Inferior parietal cortex (tissue), 1 donor: ENCODE results near the gene SH3BGRL2.

ENCODE experiments used
- DNase-seq: peaks from one replicate; pipeline ENCODE4 v3.0.0-alpha.2; 2016; ENCODE audit errors: extremely low spot score

The SH3BGRL2 gene

DNA sequence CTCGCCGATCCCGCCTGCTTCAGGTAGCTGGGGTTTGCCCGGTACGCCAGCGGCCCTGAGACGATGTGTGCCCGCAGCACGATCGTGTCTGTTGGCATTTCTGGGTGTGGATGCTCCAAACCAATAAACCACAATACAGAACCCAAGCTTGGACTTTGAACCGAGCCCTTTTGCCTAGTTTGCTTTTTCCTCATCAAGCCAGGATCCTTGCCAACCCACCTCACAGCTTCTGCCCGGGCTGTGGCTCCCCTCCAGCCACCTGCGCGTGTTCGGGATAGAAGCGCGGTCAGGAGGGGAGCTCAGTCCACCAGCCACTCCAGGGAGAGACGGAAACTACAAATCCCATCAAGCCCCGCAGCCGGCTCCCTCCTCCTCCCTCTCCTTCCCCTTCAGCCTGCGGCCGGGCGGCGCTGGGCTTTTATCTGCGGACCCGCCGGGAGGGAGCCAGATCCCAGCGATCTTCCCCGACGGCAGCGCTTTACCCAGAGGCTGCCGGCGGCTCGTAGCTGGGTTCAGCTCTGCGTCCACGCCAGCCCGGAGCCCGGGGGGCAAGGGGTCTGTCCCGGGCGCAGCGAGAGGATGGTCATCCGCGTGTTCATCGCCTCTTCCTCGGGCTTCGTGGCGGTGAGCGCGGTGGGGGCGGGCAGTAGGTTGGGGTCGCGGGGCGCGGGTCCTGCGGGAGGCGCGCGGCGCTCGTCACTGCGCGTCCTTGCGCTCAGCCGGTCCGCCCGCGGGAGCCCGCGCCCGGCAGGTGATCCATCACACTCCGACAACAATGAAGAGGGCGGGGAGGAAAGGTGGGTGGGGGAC lies at the start of gene SH3BGRL2:
TSS of gene SH3BGRL2 (plus strand) at position 447 of the 810 bp plus-strand sequence. CDS start at position 580, 133 bp downstream.
- peak; percentile 63 for DNase-seq

DNA sequence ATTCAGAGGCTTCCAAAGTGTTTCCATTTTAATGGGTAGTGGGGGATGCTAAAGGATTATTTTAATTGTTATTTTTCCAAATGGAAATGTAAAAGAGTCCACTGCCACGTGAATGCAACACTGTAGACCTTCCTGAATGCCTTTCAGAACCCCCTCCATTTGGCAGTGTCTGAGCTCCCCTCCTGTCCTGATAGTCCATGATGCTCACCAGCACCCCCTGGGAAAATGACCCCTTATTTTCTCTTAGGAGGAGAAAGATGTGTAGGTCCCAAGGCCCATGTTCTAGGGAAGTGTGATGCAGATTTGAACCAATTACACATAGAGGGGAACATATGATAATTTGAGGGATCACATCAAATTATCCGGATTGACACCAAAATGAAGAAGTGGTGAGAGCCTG lies 46.8 kb upstream of the SH3BGRL2 start:
- no peak for DNase-seq

GRCh38 chr6:79586548-79586947 lies 44.6 kb upstream of the SH3BGRL2 start:
- no peak for DNase-seq

- no peak for DNase-seq
Observed at GRCh38 chr6:79589701-79590100, 41.4 kb upstream of the SH3BGRL2 start.

GRCh38 chr6:79597155-79597554 lies 34.0 kb upstream of the SH3BGRL2 start:
- no peak for DNase-seq

- DNase-seq: no peak
Observed at GRCh38 chr6:79598012-79598411, 33.1 kb upstream of the SH3BGRL2 start.

GRCh38 chr6:79599725-79600259 lies 31.3 kb upstream of the SH3BGRL2 start:
- DNase-seq: no peak

DNA sequence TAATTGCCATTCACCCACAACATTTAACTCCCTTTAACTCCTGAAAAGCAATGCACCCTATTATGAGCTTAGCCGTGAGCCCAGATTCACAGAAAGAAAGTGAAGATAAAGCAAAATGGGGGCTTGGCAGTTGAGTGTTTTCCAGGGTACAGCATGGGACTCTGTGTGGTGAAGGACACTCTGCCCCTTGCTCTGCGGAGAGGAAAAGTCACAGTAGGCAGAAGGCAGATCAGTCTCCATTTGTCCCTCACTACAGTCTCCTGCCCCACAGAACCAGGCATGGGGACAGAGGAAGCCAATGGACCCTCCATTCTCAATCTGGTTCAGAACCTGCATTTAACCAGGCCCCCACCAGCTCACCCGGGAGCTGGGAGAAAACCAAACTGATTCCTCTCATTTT lies 30.8 kb upstream of the SH3BGRL2 start:
- DNase-seq: no peak

DNA sequence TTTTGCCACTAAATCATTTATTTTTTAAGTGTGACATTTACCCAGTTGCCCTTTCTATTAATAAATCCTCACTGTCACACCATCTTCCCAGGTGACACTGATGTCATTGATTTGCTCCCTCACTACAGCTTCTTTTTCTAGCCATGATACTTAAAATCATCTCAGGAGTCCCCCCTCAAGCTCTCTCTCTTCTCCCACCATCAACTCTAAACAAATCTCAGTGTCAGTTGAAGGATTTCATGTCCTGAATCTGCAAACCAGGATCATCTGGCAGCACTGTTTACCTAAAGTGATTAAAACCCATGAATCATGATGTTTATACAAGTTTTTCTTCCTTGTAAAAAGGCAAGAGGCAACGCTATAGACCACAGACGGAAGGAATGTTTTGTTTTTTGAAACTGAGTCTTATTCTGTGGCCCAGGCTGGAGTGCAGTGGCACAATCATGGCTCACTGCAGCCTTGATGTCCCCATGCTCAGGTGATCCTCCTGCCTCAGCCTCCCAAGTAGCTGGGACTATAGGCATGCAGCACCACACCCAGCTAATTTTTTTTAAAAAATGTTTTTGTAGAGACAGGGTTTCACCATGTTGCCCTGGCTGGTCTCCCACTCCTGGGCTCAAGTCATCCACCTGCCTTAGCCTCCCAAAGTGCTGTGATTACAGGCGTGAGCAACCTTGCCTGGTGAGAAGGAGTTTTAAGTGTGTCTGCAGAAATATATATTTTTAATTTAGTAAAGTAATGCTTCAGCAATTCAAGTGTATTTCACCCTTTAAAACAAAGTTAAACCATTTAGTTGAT lies 30.1 kb upstream of the SH3BGRL2 start:
- no peak for DNase-seq

DNA sequence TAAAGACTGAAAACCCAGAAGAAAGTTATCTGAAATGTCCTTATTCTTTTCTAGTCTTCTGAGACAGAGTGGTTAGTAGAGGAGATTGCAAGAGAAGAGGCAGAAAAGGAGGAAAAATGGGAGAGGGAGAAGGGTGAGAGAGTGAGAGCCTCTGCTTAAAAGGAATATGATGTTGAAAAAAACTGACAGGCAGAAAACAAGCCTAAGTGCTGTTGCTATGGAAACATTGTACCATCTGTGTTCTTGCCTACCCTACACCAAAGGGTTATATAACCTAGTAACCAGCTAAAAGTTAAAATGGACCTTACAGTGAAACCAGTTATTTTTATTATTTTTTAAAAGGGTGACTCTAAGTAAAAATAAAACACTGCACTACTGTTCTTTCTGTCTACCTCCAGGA lies 28.3 kb upstream of the SH3BGRL2 start:
- DNase-seq: peak; percentile 43

- DNase-seq: peak; percentile 33
Observed at GRCh38 chr6:79604583-79605037, 26.5 kb upstream of the SH3BGRL2 start.

- DNase-seq: no peak
Observed at GRCh38 chr6:79605061-79605460, 26.1 kb upstream of the SH3BGRL2 start.

DNA sequence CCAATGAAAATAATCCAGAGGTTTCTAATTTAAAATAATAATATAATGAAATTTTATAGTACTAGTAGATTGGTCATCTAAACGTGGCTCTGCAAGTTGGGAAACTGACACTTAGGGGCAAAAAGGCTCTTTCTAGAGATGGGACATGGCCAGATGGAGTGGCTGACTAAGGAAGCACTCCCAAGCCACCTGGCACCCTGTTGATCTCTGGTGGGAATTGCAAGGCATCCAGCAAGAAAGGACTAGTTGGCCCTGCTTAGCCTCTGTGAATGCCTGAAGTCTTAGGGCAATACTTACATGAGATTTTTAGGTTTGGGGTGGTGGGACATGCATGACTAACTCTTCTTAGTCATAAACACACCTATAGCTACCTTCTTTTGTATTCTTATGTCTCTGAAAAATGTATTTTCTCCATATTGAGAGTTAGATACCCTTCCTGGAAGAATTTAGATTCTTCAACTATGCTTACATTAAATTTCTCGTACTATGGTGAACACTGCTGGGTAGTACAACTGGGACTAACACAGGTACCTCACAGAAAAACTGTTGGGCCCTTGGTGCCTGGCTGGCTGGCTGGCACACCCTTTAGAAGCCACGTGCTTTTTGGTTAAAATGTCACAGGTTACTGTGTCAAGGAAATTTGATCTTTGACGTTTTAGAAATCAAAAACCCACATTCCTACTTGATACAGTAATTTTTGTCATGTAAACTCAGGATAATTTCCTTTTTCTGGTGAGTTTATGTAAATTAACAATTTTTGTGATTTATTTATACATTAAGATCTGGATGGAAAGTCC lies 25.0 kb upstream of the SH3BGRL2 start:
- DNase-seq: no peak

DNA sequence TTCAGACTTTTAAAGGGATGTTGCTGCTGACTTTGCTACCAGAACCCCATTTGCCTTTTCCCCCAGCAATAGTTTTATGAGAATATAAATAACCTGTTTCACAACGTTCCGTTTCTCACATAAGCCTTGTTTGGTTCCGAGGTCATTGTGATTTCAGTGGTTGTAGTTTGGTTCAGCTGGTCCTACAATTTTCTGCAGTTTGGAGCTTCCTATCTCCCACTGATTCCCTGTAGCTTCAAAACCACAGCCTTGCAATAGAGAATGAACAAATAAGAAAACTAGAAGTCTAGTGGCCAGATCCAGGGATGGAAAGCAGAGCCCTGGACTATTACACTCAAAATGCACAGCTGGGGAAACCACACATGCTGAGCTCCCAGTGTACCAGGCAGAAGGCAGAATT lies 24.1 kb upstream of the SH3BGRL2 start:
- no peak for DNase-seq

- DNase-seq: no peak
Observed at GRCh38 chr6:79608334-79609224, 22.6 kb upstream of the SH3BGRL2 start.

DNA sequence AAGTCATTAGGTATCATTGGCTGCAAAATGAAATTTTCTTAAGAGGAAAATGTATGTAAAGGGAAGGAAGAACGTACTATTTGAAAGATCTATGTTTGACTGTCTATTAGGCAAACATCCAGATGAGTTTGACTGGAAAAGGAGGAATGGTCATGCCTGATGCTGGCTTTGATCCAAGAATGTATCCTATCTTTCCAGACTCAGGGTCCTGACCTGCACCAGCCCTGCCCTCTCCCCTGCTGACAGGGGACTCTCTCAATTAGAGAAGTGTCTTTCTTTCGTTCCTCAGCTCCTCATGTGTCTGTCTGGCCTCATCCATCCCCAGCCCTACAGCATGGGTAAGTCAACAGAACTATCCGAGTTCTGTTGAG lies 21.9 kb upstream of the SH3BGRL2 start:
- DNase-seq: no peak

- no peak for DNase-seq
Observed at GRCh38 chr6:79610306-79611009, 20.7 kb upstream of the SH3BGRL2 start.

- DNase-seq: no peak
Observed at GRCh38 chr6:79612457-79612856, 18.7 kb upstream of the SH3BGRL2 start.

GRCh38 chr6:79612918-79613317 lies 18.2 kb upstream of the SH3BGRL2 start:
- no peak for DNase-seq

- no peak for DNase-seq
Observed at GRCh38 chr6:79613912-79614311, 17.2 kb upstream of the SH3BGRL2 start.
